GM19351 (cell line): ENCODE results near the gene HGS.
A peak's percentile ranks its signal among the peaks of the same experiment; 100 is the strongest.

Experiments used
- ATAC-seq: cut with Tn5 transposase; IDR thresholded peaks from one replicate; pipeline ENCODE4 v1.9.1; 2021; ENCODE audit warnings: mild to moderate bottlenecking, moderate library complexity; ENCODE audit not compliant: unreplicated experiment

The HGS gene, protein sequence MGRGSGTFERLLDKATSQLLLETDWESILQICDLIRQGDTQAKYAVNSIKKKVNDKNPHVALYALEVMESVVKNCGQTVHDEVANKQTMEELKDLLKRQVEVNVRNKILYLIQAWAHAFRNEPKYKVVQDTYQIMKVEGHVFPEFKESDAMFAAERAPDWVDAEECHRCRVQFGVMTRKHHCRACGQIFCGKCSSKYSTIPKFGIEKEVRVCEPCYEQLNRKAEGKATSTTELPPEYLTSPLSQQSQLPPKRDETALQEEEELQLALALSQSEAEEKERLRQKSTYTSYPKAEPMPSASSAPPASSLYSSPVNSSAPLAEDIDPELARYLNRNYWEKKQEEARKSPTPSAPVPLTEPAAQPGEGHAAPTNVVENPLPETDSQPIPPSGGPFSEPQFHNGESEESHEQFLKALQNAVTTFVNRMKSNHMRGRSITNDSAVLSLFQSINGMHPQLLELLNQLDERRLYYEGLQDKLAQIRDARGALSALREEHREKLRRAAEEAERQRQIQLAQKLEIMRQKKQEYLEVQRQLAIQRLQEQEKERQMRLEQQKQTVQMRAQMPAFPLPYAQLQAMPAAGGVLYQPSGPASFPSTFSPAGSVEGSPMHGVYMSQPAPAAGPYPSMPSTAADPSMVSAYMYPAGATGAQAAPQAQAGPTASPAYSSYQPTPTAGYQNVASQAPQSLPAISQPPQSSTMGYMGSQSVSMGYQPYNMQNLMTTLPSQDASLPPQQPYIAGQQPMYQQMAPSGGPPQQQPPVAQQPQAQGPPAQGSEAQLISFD

GRCh38 chr17:81683584-81684441 lies at the start of gene HGS, which contains the start of gene ARL16:
HGS (plus strand) TSS chr17:81684011; CDS start chr17:81684067, 56 bp downstream.
ARL16 (minus strand) TSS chr17:81683797; CDS start chr17:81683753, 44 bp downstream.
- ATAC-seq = peak; percentile 94

- no peak for ATAC-seq
These were observed 48.4 kb upstream of the HGS start for GRCh38 chr17:81635431-81635830.

DNA sequence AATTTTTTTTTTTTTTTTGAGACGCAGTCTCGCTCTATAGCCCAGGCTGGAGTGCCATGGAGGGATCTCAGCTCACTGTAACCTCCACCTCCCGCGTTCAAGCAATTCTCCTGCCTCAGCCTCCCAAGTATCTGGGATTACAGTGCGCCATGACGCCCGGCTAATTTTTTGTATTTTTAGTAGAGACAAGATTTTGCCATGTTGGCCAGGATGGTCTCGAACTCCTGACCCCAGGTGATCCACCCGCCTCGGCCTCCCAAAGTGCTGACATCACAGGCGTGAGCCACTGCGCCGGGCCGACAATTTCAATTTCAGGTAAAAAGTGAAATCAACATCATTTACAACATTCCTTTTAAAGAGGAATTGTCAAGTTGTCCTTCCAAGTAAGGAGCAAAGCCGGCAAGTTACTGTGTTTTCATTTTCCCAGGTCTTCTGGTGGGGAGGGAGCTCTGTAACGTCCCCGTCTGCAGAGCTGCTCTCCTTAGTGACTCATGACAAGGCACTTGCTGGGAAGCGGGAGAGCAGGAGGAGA lies 47.8 kb upstream of the HGS start:
- ATAC-seq = no peak

DNA sequence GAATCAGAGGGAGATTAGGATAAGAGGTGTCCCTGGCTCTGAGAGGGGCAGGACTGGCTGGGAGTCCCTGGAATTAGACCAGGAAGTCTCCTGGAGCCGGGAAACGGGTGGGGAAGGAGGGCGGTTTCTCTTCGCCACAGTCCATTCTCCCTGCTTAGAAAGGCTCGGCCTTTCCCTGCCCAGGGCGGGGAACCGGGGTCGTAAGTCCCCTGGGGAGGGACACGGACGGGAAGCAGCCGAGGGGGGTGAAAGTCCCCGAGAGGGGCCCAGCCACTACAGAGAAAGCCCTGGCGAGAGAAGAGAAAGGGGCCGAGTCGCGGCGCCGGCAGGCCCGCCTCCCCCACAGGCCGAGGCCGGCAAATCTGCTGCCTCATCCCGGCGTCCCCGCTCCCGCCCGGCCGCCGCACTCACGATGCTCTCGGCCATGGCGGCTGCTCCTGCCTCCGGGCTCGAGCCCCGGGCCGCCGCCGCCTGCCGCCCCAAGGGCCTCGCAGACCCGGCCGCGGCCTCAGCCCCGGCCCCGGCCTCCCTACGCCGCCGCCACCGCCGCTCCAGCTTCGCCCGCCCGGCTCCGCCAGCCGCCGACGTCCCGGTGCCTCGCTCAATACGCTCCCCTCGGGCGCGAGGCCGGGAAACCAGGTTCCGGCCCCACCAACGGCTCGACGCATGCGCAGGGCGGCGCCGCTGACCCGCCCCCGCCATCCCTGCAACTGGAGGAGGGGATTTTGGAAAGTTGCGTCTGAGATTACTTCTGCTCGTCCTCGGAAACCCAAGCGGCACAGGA lies 47.1 kb upstream of the HGS start, which contains the start of the genes NPLOC4 and TSPAN10:
TSS of gene NPLOC4 (minus strand) at position 608 of the 784 bp plus-strand sequence. CDS start at position 426, 182 bp downstream.
TSS of gene TSPAN10 (plus strand) at position 692 of the 784 bp plus-strand sequence. CDS start 5,217 bp downstream, outside the sequence.
- ATAC-seq = peak; percentile 63

DNA sequence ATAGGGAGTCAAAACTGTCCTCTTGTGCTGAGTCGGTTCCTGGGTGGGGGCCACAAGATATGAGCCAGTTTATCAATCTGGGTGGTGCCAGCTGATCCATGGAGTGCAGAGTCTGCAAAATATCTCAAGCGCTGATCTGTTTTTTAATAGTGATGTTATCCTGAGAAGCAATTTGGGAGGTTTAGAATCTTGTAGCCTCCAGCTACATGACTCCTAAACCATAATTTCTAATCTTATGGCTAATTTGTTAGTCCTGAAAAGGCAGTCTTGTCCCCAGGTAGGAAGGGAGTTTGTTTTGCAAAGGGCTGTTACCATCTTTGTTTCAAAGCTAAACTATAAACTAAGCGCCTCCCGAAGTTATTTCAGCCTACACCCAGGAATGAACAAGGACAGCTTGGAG lies 45.1 kb upstream of the HGS start:
- ATAC-seq = no peak

DNA sequence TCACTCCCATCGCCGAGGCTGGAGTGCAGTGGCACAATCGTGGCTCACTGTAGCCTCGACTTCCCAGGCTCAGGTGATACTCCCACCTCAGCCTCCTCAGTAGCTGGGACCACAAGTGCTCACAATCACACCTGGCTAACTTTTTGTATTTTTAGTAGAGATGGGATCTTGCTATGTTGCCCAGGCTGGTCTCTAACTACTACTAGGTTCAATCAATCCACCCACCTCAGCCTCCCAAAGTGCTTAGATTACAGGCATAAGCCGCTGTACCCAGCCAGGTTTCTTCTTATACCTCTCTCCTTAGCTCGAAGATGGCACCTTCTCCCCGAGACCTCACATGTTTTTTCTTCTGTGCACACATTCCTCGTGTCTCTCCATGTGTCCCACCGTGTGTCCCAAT lies 43.8 kb upstream of the HGS start:
- ATAC-seq = no peak

GRCh38 chr17:81641825-81642489 lies 41.9 kb upstream of the HGS start:
- ATAC-seq = no peak

- ATAC-seq = no peak
These were observed 39.3 kb upstream of the HGS start for GRCh38 chr17:81644496-81644895.

DNA sequence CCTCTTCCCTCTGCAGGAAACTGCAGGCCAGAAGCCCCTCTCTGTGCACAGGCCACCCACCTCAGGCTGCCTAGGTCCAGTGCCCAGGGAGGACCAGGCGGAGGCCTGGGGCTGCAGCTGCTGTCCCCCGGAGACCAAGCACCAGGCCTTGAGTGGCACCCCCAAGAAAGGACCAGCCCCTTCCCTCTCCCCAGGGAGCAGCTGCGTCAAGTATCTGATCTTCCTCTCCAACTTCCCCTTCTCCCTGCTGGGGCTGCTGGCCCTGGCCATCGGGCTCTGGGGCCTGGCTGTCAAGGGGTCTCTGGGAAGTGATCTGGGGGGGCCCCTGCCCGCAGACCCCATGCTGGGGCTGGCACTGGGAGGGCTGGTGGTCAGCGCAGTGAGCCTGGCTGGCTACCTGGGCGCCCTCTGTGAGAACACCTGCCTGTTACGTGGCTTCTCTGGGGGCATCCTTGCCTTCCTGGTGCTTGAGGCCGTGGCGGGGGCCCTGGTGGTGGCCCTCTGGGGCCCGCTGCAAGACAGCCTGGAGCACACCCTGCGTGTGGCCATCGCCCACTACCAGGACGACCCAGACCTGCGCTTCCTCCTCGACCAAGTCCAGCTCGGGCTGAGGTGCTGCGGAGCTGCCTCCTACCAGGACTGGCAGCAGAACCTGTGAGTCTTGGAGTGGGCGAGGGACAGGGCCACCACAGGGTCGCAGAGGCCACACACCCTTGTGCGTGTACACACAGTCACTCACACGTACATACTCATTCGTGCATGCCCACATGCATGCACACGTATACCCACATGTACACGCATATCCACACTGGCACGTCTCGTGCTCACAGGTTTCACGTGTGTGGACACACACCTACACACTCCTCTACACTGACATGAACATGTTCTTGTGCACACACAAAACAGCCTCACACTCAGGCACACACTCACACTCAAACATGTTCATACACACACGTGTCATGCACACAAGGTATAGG lies 38.5 kb upstream of the HGS start:
- no peak for ATAC-seq

DNA sequence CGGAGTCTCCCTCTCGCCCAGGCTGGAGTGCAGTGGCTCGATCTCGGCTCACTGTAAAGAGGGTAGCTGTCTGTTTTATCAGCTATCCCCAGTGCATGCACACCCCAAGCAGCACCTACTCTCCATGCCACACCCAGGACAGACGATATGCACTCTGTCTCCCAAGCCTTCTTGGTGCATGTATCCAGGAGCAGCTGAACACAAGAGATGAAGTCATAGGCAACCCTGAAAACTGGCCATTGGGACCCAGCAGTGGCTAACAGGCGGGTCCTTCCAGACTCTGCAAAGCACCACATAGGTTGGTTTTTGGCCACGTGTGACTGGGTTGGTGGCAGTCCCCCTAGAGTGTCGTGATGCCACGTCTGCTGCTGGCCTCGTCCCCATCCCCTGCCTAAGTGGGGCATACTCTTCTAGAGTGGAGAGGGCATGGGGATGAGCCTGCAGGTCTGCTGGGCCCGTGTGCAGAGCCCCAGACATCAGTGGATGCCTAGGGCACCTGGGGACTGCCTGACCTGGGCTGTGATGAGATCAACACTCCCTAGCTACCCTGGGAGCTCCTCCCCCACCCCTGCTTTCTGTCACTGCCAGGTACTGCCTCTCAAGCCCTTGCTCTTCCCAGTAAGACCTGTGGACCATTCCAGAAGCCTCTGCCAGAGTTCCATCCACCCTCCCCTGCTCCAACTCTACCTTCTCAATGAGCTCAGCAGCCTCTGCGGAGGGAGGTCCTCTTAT lies 36.8 kb upstream of the HGS start:
- no peak for ATAC-seq

DNA sequence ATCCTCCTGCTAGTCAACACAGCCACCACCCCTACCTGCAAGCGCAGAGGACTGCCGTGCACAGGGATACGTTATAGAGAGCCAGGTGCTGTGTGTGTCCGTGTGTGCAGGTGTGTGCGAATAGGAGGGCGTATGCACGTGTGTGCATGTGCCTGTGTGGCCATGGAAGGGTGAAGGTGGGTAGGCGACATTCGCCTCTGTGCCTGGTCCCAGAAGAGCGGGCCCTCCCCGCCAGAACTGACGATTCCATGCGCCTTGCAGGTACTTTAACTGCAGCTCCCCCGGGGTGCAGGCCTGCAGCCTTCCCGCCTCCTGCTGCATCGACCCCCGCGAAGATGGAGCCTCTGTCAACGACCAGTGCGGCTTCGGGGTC lies 36.2 kb upstream of the HGS start:
- no peak for ATAC-seq

- no peak for ATAC-seq
These were observed 35.7 kb upstream of the HGS start for GRCh38 chr17:81648013-81648706.

- ATAC-seq = no peak
These were observed 35.1 kb upstream of the HGS start for GRCh38 chr17:81648707-81649085.

DNA sequence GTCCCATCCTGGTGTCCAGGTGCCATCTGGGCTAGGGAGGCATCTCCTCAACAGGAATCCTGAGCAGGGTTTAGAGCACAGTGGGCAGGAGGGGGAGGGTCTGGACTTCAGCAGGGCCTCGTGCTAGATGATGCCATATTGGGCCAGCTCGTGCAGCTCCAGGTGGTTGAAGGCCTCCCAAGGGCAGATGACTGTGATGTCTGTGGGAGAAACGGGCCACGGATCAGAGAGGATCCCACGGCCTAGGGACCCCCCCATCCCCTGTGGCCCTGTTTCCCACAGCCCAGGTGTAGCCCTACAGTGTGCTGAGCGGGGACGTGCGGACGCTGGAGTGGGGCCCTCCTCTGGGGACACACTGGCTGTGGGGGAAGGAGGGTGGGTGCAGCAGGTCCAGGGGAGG lies 32.9 kb upstream of the HGS start:
- ATAC-seq = no peak

DNA sequence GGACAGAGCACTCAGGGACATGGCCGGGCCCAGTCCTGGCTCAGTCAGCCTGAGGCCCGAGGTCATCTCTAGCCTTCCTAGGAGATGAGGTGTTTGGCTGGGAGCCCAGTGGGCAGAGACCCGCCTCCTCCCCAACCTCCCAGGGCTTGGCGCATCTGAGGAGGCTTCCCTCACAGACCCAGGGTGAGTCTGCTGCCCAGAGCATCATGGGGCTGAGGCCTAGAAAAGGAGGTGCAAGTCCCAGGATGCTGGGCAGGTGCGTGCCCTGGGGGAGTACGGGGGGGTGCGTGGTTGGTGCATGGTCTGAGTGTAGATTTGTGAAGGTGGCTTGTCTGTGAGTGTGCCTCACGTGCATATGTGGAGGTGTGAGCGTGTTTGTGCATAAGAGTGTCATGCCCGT lies 32.1 kb upstream of the HGS start:
- ATAC-seq = no peak

DNA sequence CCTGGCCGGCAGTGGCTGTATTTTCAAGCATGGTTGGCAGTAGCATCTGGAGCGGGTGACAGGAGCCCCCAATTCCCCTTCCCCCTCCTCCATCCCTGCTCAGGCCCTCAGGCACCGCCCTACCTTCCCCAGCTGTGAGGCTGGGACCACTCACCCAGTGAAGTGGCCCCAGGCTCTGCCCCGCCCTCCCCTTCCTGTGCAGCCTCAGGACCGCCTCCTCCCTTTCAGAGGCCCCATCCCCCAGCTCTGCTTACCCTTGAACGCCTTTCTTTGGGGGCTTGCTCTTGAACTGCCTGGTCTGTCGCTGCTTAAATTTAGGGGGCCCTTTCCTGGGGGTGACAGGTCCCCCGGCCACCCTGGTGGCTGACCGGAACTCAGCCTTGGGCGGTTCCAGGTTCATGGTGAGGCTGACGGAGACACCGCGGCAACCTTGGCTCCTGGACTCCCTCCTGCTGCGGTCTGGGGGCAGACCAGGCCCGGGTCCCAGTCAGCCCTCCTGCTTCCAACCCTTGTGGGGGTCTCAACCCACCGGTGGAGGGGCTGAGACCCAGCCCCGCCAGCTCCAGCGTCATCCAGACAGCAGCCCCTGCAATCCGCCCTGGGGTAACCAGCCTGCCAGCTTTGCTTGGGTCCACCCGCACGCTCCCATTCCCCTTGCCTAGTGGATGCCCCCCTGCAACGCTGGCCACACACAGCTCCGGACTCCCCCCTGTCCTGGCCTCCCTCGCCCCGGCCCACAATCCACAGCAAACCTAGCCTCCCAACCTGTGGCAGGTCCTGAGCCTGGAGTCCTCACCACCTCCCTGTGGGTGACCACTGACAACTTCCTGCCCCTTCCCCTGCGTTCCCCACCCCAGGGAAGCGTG lies 30.7 kb upstream of the HGS start:
- ATAC-seq = no peak
